Myocyte (in vitro differentiated cells): ENCODE results near the gene ZC3HAV1. TPM values are rescaled to one million over a fixed set of nuclear protein-coding genes. Genes with fewer than 3 reads are reported as not detected.
A peak's percentile ranks its signal among the peaks of the same experiment; 100 is the strongest.
"Not testable (repeated sequence)": the region's sequence is repeated elsewhere in the genome, so short reads cannot be mapped to it uniquely, and the experiment has no call there.

Experiments
- DNase-seq: peaks from one replicate; pipeline ENCODE4 v3.0.0-alpha.2; 2012; ENCODE audit warnings: low read depth
- polyA plus RNA-seq: library from polyadenylated mRNA; unstranded; fragments of >200 nt; gene quantifications from one replicate; pipeline ENCODE4 v1.2.1, GENCODE V29; 2012; ENCODE audit warnings: missing spikeins
- total RNA-seq: library from RNA; depleted of rRNA; stranded (reverse); fragments of >200 nt; gene quantifications from 2 replicates; pipeline ENCODE4 v1.2.3, GENCODE V29; 2014

The ZC3HAV1 gene
- 20.9 and 29.7 TPM in 2 replicates for total RNA-seq
- polyA plus RNA-seq: 10.9 TPM

- peak; percentile 89 for DNase-seq
Observed at GRCh38 chr7:139109188-139109982, at the start of gene ZC3HAV1. Gene ZC3HAV1, minus strand, starts transcription at chr7:139109720. Its CDS starts 389 bp downstream, at chr7:139109331.

- peak; percentile 58 for DNase-seq
Observed at GRCh38 chr7:139153832-139154231, 44.3 kb upstream of the ZC3HAV1 start.

GRCh38 chr7:139152149-139152548, 42.6 kb upstream of the ZC3HAV1 start:
- DNase-seq: no peak

GRCh38 chr7:139139150-139139549, 29.6 kb upstream of the ZC3HAV1 start:
- DNase-seq: no peak

- peak; percentile 97 for DNase-seq
Observed at GRCh38 chr7:139133335-139134139, 24.0 kb upstream of the ZC3HAV1 start.

- no peak for DNase-seq
Observed at GRCh38 chr7:139132887-139133286, 23.4 kb upstream of the ZC3HAV1 start.

- DNase-seq: no peak
Observed at GRCh38 chr7:139131601-139132041, 22.1 kb upstream of the ZC3HAV1 start.

- DNase-seq: not testable (repeated sequence)
Observed at GRCh38 chr7:139129814-139130213, 20.3 kb upstream of the ZC3HAV1 start.

- DNase-seq: no peak
Observed at GRCh38 chr7:139127648-139128047, 18.1 kb upstream of the ZC3HAV1 start.

- no peak for DNase-seq
Observed at GRCh38 chr7:139125657-139126056, 16.1 kb upstream of the ZC3HAV1 start.

GRCh38 chr7:139124995-139125394, 15.5 kb upstream of the ZC3HAV1 start:
- not testable (repeated sequence) for DNase-seq

- no peak for DNase-seq
Observed at GRCh38 chr7:139124084-139124914, 14.8 kb upstream of the ZC3HAV1 start.

GRCh38 chr7:139119486-139119849, 9.9 kb upstream of the ZC3HAV1 start:
- no peak for DNase-seq

- peak; percentile 52 for DNase-seq
Observed at GRCh38 chr7:139118805-139119485, 9.4 kb upstream of the ZC3HAV1 start.

- DNase-seq: no peak
Observed at GRCh38 chr7:139118234-139118804, 8.8 kb upstream of the ZC3HAV1 start.

GRCh38 chr7:139117599-139118233, 8.2 kb upstream of the ZC3HAV1 start:
- DNase-seq: no peak

GRCh38 chr7:139116999-139117398, 7.5 kb upstream of the ZC3HAV1 start:
- DNase-seq: no peak

- DNase-seq: no peak
Observed at GRCh38 chr7:139115104-139115503, 5.6 kb upstream of the ZC3HAV1 start.

- no peak for DNase-seq
Observed at GRCh38 chr7:139114585-139114984, 5.1 kb upstream of the ZC3HAV1 start.

- DNase-seq: no peak
Observed at GRCh38 chr7:139114018-139114417, 4.5 kb upstream of the ZC3HAV1 start.
